K562 (cell line): ENCODE data around the gene FRA10AC1. TPM values are rescaled to one million over a fixed set of nuclear protein-coding genes. Genes with fewer than 3 reads are reported as not detected.

Source experiments
- CBX3 ChIP-seq, 2 experiments: IDR thresholded peaks; 1 replicate in 1 of 2; 2 replicates in 1 of 2; pipeline ENCODE4 v1.6.1; 2012; ENCODE audit warnings: inconsistent platforms in 2 of 2, low read length in 2 of 2, borderline replicate concordance in 1 of 2, control low read depth in 1 of 2
- CSDE1 ChIP-seq, 2 experiments: fragments of 450-650 bp; IDR thresholded peaks; 2 replicates each; pipeline ENCODE4 v1.6.1; 2016; ENCODE audit warnings: mild to moderate bottlenecking in 1 of 2
- ETV1 ChIP-seq: fragments of 450-650 bp; conservative IDR thresholded peaks from 2 replicates; pipeline ENCODE4 v1.6.1; 2016; ENCODE audit warnings: missing genetic modification characterization, control low read depth, low read depth, missing compliant biosample characterization
- FOS ChIP-seq: IDR thresholded peaks from 3 replicates; pipeline ENCODE4 v1.6.1; 2011; ENCODE audit not compliant: insufficient read length; ENCODE audit errors: extremely low read depth
- GABPB2 ChIP-seq: fragments of 250-450 bp; sonication (Bioruptor Pico); conservative IDR thresholded peaks from 2 replicates; pipeline ENCODE4 v1.5.1; 2021; ENCODE audit warnings: mild to moderate bottlenecking
- HEY1 ChIP-seq: fragments of 250-450 bp; sonication (Bioruptor Pico); IDR thresholded peaks from 2 replicates; pipeline ENCODE4 v1.5.0; 2020; ENCODE audit warnings: mild to moderate bottlenecking, moderate library complexity, borderline replicate concordance
- HNRNPK ChIP-seq: fragments of 200-400 bp; formaldehyde crosslinking; IDR thresholded peaks from one replicate; pipeline ENCODE4 v1.6.1; 2018; ENCODE audit warnings: mild to moderate bottlenecking, low read depth, low read length; ENCODE audit not compliant: poor library complexity, severe bottlenecking
- ILK ChIP-seq: fragments of 450-650 bp; IDR thresholded peaks from 2 replicates; pipeline ENCODE4 v1.6.1; 2016; ENCODE audit warnings: missing genetic modification characterization, low read depth, mild to moderate bottlenecking, missing compliant biosample characterization, moderate library complexity, borderline replicate concordance
- JUN ChIP-seq, 2 experiments: sonication (generic) in 1 of 2; formaldehyde crosslinking in 1 of 2; IDR thresholded peaks; 2 replicates each; pipeline versions ENCODE4 v1.6.1 to v1.8.0; 2012 to 2022; ENCODE audit warnings: borderline replicate concordance in 2 of 2, mild to moderate bottlenecking in 2 of 2, improper control_type of control experiment in 1 of 2, low read depth in 1 of 2, low read length in 1 of 2, missing genetic modification reagents in 1 of 2
- NBN ChIP-seq: fragments of 450-650 bp; IDR thresholded peaks from 2 replicates; pipeline ENCODE4 v1.6.1; 2016; ENCODE audit warnings: low read depth, mild to moderate bottlenecking
- NFRKB ChIP-seq: fragments of 450-650 bp; IDR thresholded peaks from 2 replicates; pipeline ENCODE4 v1.6.1; 2016; ENCODE audit warnings: low read depth
- POLR2A ChIP-seq: fragments of 450-650 bp; conservative IDR thresholded peaks from 2 replicates; pipeline ENCODE4 v1.6.1; 2016
- SMARCB1 ChIP-seq: IDR thresholded peaks from 2 replicates; pipeline ENCODE4 v1.6.1; 2011; ENCODE audit warnings: improper control_type of control experiment, low read depth; ENCODE audit not compliant: insufficient read length
- SREBF1 ChIP-seq: fragments of 150-350 bp; IDR thresholded peaks from 2 replicates; pipeline ENCODE4 v1.6.1; 2014; ENCODE audit warnings: antibody characterized with exemption, low read depth, low read length, borderline replicate concordance
- ZBTB1 ChIP-seq: sonication (generic); formaldehyde crosslinking; IDR thresholded peaks from 2 replicates; pipeline ENCODE4 v1.8.1; 2023; ENCODE audit warnings: missing genetic modification reagents, low read depth, mild to moderate bottlenecking, borderline replicate concordance
- ZNF263 ChIP-seq: sonication (generic); formaldehyde crosslinking; IDR thresholded peaks from 2 replicates; pipeline ENCODE4 v1.8.0; 2022; ENCODE audit warnings: mild to moderate bottlenecking, missing genetic modification reagents, borderline replicate concordance
- ZNF3 ChIP-seq: fragments of 250-450 bp; sonication (Bioruptor Pico); IDR thresholded peaks from 2 replicates; pipeline ENCODE4 v1.5.0; 2021; ENCODE audit warnings: mild to moderate bottlenecking, moderate library complexity
- polyA plus RNA-seq, 8 experiments: library from polyadenylated mRNA; depleted of rRNA in 4 of 8; stranded (reverse) in 5 of 8; unstranded in 3 of 8; fragments of >200 nt; fragmentation: Nextera tagmentation in 2 of 8; fragmentation: Illumina TruSeq in 1 of 8; extraction: Ambion mirVana in 2 of 8; extraction: Trizol in 1 of 8; gene quantifications; 2 replicates each; pipeline versions ENCODE4 v1.2.1 to v1.2.3, GENCODE V29; 2011 to 2014; ENCODE audit warnings: inconsistent platforms in 1 of 8, missing spikeins in 1 of 8
- total RNA-seq, 7 experiments: library from RNA; depleted of rRNA in 6 of 7; stranded (reverse); fragments of >200 nt in 6 of 7; fragmentation: Illumina TruSeq in 2 of 7; extraction: Trizol in 2 of 7; gene quantifications; 2 replicates each; pipeline versions ENCODE4 v1.2.1 to v1.2.3, GENCODE V29; 2011 to 2021; ENCODE audit warnings: low replicate concordance in 1 of 7
- TF ChIP-seq, protein P1 (sequence below), 2 experiments: fragments of 450-650 bp in 1 of 2; sonication (generic) in 1 of 2; formaldehyde crosslinking in 1 of 2; IDR thresholded peaks in 1 of 2; conservative IDR thresholded peaks in 1 of 2; 2 replicates each; pipeline versions ENCODE4 v1.6.1 to v1.8.1; 2016 to 2023; ENCODE audit warnings: mild to moderate bottlenecking in 2 of 2, moderate library complexity in 2 of 2, inconsistent platforms in 1 of 2, missing genetic modification reagents in 1 of 2
- TF ChIP-seq, protein P2 (sequence below): IDR thresholded peaks from 2 replicates; pipeline ENCODE4 v1.6.1; 2014; ENCODE audit warnings: antibody characterized with exemption
- TF ChIP-seq, protein P3 (sequence below), 3 experiments: IDR thresholded peaks in 2 of 3; conservative IDR thresholded peaks in 1 of 3; 2 replicates each; pipeline ENCODE4 v1.5.1; 2011 to 2012; ENCODE audit warnings: low read length in 3 of 3, mild to moderate bottlenecking in 3 of 3, control low read depth in 2 of 3, improper control_type of control experiment in 1 of 3, inconsistent platforms in 1 of 3, low read depth in 1 of 3, mixed read lengths in 1 of 3, moderate library complexity in 1 of 3; ENCODE audit not compliant: insufficient read depth in 2 of 3

The FRA10AC1 gene
- total and polyA plus RNA-seq, 9 of the 15 experiments (the other 6 are each of a cell fraction or from before 2014, with no cell fraction given), result 4.4 to 11.8 (median 8.0) TPM

DNA sequence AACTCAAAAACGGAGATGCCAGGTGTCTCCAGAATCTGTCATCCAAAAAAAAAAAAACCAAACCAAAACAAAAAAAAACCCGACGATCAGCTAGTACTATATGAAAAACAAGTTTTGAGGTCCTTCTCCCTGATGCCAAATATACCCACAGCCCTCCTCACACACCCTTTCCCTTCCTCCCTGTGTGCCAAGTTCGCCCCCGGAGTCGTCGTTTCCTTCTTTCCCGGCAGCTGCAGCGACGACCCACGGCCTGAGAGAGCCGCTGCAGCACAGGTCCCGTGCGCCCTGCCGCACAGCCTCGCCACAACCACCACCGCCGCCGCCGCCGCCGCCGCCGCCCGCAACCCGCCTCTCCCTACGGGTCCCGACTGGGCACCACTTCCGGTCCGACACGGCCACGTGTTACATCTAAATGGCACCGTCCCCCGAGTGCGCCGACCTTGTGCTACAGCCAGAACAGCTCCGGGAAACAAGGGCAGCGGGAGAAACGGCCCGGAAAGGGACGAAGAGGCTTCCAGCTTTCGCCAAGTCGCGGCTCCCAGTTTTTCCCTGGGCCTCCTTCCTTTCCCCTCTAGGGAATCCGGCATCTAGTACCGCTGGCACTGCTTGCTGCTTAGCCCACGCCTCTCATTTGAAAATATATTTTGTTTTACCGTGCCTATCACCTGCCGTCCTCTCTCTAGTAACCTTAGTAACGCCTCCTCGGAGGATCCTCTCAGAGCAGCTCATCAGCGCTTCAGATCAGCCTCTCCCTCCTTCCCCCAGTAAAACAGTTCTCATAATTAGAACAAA is at the start of gene FRA10AC1 (continued):
- no peak for TF ChIP-seq HEY1 (CRISPR knock-in tag)
- no peak for TF ChIP-seq CSDE1 (IDR thresholded peaks at IDR 0.05)
- TF ChIP-seq SMARCB1, result no peak
- TF ChIP-seq, protein P1, sequence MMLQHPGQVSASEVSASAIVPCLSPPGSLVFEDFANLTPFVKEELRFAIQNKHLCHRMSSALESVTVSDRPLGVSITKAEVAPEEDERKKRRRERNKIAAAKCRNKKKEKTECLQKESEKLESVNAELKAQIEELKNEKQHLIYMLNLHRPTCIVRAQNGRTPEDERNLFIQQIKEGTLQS (IDR thresholded peaks at IDR 0.05), result no peak; the same call in 1 of the 2 replicates
- TF ChIP-seq, protein P1 (CRISPR knock-in tag; conservative IDR thresholded peaks at IDR 0.05), result no peak
- TF ChIP-seq POLR2A, result peak; percentile 77
- TF ChIP-seq JUN (IDR thresholded peaks at IDR 0.05; ENCODE audit: borderline replicate concordance, low read depth, low read length), result 0 out of 2 replicates have a peak, but pooled peaks have one; percentile 24
- no peak for TF ChIP-seq JUN (CRISPR knock-in tag; IDR thresholded peaks at IDR 0.05; ENCODE audit: borderline replicate concordance)
- TF ChIP-seq GABPB2, result no peak
- no peak for TF ChIP-seq HNRNPK
- no peak for TF ChIP-seq ZNF3
- TF ChIP-seq NBN, result peak; percentile 58; the same call in 1 of the 2 replicates
- TF ChIP-seq, protein P2, sequence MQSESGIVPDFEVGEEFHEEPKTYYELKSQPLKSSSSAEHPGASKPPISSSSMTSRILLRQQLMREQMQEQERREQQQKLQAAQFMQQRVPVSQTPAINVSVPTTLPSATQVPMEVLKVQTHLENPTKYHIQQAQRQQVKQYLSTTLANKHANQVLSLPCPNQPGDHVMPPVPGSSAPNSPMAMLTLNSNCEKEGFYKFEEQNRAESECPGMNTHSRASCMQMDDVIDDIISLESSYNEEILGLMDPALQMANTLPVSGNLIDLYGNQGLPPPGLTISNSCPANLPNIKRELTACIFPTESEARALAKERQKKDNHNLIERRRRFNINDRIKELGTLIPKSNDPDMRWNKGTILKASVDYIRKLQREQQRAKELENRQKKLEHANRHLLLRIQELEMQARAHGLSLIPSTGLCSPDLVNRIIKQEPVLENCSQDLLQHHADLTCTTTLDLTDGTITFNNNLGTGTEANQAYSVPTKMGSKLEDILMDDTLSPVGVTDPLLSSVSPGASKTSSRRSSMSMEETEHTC, result peak; percentile 42; the same call in 1 of the 2 replicates
- TF ChIP-seq SREBF1, result 0 out of 2 replicates have a peak, but pooled peaks have one; percentile 49
- TF ChIP-seq ETV1 (tag), result peak; percentile 62
- 0 out of 2 replicates have a peak, but pooled peaks have one; percentile 32 for TF ChIP-seq NFRKB
- TF ChIP-seq ZNF263, result no peak
- peak; percentile 100 for TF ChIP-seq ZBTB1 (CRISPR knock-in tag)
- peak in 1 of 2 experiments; percentile 80; a peak in 1 of 3 replicates for TF ChIP-seq CBX3 (IDR thresholded peaks at IDR 0.05; ENCODE audit: borderline replicate concordance in 1 of 2, low read length in 2 of 2)
- TF ChIP-seq ILK, result no peak
- no peak for TF ChIP-seq FOS
- TF ChIP-seq, protein P3, sequence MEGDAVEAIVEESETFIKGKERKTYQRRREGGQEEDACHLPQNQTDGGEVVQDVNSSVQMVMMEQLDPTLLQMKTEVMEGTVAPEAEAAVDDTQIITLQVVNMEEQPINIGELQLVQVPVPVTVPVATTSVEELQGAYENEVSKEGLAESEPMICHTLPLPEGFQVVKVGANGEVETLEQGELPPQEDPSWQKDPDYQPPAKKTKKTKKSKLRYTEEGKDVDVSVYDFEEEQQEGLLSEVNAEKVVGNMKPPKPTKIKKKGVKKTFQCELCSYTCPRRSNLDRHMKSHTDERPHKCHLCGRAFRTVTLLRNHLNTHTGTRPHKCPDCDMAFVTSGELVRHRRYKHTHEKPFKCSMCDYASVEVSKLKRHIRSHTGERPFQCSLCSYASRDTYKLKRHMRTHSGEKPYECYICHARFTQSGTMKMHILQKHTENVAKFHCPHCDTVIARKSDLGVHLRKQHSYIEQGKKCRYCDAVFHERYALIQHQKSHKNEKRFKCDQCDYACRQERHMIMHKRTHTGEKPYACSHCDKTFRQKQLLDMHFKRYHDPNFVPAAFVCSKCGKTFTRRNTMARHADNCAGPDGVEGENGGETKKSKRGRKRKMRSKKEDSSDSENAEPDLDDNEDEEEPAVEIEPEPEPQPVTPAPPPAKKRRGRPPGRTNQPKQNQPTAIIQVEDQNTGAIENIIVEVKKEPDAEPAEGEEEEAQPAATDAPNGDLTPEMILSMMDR (IDR thresholded peaks at IDR 0.05 in 2 of 3, conservative IDR thresholded peaks at IDR 0.05 in 1 of 3; ENCODE audit: insufficient read depth in 2 of 3, low read depth in 1 of 3, low read length in 3 of 3), result peak; percentile 33 to 66 (median 51); a peak in 4 of 6 replicates
